GM18511 (cell line): ENCODE results near the gene ADORA1.

Experiments used
- ATAC-seq: cut with Tn5 transposase; IDR thresholded peaks from one replicate; pipeline ENCODE4 v1.9.1; 2021; ENCODE audit warnings: mild to moderate bottlenecking, moderate library complexity; ENCODE audit not compliant: unreplicated experiment

ADORA1 gene

DNA sequence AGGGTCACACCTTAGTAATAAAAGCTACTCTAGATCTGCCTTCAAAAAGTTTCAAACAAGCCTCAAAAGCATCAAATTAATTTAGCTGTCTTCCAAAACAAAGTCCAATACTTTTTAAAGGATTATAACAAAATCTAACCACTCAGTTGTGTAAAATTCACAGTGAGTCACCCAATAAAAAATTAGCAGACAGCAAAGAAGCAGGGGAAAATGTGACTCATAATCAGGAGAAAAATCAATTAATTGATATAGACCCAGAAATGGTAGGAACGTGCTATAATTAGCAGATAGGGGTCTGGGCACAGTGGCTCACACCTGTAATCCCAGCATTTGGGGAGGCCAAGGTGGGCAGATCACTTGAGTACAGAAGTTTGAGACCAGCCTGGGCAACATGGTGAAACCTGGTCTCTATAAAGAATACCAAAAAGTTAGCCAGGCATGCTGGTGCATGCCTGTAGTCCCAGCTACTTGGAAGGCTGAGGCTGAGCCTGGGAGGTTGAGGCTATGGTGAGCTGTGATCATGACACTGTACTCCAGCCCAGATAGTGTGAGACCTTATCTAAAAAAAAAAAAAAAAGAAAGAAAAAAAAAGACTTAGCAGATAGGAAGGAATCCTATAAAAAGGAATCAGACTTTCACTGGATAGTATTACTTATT is 33.6 kb upstream of the ADORA1 start:
- ATAC-seq: no peak

DNA sequence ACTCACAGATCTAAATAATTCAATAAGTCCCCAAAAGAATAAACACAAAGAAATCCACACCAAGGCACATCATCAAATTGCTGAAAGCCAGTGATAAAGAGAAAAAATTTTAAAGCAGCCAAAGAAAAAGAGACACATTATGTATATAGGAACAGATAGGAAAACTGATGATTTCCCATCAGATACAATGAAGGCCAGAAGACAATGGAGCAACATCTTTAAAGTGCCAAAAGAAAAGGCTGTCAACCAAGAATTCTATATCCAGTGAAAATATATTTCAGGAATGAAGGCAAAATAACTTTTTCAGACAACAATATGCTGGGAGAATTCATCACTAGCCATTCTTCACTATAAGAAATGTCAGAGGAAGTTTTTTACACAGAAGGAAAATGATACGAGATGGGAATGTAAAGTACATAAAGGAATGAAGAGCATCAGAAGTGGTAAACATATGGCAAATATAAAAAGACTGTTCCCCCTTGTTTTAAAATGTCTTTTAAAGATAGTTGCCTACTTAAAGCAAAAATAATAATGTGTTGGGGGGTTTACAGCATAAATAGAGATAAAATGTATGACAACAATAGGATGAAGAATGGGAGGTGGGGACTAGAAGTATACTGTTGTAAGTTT is 32.4 kb upstream of the ADORA1 start:
- ATAC-seq: no peak

DNA sequence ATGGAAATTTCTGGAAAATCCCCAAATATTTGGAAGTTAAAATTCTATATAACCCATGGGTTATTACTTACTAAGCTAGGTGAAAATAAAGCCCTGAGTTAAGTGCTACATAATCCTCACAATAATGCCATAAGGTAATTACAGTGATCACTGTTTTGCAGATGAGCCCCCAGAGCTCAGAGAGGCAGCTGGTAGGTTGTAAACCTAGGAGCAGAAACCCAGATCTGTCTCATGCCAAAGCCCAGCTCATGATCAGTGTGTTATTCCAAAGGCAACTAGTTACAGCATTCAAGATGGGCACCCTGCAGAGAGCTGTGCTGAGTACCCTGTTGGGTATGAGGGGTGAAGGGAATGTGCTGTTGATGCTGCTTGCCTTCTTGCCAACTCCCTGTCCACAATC is 31.0 kb upstream of the ADORA1 start:
- no peak for ATAC-seq

DNA sequence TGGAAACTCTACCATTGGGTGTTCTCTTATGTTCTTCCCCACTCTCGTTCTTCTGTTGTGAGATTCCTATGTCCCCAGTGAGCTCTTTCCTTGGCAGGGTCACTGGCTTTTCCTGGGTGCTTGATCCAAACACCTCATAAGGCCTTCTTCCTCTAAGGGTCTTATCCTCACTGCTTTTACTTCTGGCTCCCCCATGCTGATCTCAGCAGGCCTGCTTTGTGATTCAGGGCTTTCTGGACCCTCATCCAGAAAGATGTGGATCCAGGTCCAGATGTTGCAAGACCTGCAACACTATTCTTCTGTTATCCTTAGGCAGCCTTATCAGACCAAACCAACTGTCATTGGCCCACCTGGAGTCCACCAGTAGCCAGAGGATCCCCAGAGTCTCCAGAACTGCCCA is 30.5 kb upstream of the ADORA1 start:
- no peak for ATAC-seq

DNA sequence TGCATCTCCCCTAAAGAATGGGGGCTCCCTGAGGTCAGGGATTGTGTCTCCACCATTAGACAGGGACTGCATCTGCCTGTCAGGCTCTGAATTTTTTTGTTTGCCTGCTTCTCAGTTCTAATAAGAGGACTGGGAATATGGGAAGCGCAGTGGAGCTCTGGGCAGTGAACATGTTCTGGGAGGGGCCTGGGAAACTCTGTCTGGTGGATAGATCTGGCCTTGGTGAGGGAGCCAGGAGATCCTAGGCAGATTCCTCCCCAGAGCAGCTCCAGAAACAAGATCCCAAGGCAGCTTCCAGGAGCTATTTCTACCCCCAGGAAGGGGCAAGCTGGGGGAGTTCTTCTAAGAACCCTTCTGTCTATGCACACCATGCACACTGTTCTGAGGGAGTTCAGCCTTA is 29.1 kb upstream of the ADORA1 start:
- no peak for ATAC-seq

DNA sequence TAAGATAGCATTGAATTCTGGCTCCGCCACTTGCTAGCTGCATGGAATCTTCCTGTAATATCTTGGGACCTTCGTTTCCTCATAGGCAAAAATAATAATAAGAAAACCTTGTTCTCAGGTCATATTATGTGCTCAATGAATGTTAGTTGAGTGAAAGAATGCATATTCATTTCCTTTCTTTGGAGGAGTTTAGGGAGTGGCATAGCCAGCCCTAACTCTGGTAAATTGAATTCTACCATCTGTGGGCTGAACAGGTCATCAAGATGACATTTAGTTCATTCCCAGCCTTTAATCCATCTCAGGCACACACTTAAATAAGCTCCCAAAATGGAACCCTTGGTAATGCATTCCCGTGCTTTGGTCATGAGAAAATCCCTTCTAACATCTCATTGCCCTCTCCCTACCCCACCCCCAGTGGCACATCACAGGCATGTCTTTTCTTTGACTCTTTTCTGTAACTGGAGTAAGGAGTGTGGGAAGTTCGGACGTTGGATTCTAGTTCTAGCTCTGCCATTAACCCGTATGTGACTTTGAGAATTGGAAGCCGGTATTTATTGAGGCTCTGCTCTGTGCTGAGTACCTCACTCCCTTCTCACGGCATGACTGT is 28.5 kb upstream of the ADORA1 start:
- no peak for ATAC-seq

DNA sequence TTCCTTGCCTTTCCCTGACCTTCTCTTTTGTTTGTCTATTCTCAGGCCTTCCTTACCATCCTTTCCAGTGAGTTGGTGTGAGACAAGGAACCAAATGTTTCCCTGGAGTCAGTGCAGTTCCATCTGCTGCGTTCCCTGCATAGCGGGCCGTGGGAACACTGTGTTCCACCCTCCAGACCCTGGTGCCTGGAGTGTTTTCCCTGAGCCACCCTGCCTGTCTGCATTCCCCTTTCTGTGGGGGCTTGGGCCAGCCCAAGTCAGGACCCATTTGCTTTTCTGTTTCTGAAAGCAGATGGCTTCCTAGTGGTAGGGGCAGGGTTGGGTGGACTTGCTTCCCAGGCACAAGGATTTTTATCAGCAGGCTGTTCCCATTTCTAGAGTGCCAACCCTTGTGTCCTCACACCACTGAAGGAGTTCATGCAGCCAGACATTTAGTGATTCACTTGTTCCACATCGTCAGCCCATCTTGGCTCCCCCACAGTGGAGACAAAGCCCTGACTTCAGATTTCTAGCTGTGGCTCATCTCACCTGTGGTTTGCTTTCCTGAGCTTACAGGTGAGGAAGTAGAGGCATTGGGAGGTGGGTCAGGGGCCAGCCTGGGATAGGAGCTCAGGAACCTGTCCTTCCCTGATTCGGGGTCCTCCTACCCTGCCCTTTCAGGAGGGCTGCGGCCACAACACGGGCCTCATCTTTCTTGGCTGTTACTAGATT is 27.6 kb upstream of the ADORA1 start:
- no peak for ATAC-seq

DNA sequence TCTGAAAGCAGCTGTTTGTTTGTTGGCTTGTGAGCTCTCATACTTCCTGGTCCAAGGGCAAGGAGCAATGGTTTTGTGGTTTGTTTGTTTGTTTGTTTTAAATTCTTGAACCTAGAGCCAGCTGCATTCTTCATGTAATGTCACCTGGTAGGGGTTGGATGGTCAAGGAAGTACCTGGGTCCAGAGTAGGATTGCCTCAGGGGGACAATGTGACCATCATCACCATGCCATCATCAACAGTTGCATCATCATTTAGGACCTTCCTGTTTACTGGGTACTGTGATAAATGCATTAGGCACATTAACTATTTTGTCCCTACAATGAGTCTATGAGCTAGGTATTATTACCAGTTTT is 27.0 kb upstream of the ADORA1 start:
- no peak for ATAC-seq

DNA sequence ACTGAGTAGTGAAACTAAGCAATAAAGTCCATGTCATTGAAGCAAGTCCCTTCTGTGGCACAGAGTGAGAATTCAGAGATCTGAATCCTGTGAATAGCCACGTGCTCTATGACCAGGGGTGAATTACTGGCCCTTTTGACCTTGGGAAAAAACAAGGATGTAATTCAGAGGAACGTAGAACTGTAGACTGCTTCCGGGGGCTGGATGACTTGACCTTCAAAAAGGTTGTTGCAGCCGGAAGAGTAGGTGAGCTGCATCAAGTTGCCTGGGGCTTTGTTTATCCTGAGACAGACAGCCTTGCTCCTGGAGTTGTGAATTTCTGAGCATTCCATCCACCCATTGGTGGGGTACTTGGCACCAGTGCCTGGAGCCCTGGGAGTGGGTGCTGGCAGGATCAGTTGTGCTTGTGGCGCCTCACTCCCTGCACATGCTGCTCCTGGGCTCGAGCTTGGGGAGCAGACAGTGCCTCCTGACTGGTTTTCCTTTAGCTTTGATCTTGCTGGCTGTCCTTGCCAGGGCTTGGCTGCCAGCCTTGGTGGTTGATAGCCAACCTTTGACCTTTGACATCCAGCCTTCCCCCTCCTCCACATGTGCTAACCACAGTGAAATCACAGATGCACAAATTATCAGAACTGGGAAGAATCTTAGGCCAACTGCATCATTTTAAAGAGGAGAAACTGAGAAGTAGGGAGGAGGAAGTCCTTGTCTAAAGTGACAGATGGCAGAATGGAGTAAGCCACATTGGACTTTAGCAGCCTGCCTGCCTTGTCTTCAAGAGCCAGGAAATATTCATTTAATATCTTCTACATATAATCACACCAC is 25.5 kb upstream of the ADORA1 start:
- ATAC-seq: no peak

DNA sequence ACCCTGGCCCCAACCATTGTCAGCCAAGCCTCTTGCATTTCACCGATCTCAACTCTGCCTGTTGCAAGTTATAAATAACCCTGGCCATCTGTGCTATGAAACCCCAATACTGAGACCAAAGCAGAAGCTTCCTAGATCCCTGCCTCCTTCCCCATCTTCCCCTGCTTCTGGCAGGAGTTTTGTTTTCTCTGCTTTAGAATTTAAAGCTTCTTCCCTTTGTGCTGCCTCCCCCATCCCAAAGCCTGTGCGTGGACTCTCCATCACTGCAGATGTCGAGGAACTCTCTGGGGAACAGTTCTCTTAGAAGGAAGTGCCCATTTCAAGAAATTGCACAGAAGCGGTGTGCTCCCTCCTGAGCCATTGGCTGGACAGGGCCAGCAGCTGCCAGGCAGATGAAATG is 24.3 kb upstream of the ADORA1 start:
- ATAC-seq: no peak

DNA sequence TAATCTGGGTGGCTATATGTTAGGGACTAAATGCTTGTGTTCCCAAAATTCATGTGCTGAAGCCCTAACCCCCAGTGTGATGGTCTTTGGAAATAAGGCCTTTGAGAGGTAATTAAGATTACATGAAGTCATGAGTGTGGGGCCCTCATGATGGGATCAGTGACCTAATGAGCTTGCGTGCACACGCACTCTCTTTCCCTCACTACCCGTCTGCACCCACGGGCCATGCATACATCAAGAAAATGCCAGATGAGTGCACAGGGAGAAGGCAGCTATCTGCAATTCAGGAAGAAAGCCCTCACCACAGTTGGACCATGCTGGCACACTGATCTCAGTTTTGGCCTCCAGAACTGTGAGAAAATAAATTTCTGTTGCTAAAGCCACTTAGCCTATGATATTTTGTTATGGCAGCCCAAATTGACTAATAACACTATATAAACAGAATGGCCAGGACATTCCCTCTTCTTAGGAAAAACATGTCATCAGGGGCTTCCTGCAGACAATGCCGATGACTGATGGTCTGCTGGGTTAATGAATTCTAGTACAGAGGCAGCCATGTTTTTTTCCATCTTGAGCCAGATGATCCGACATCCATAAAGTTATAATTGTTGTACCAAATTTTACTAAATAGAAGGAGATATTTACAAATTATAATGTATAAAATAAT is 23.6 kb upstream of the ADORA1 start:
- no peak for ATAC-seq

DNA sequence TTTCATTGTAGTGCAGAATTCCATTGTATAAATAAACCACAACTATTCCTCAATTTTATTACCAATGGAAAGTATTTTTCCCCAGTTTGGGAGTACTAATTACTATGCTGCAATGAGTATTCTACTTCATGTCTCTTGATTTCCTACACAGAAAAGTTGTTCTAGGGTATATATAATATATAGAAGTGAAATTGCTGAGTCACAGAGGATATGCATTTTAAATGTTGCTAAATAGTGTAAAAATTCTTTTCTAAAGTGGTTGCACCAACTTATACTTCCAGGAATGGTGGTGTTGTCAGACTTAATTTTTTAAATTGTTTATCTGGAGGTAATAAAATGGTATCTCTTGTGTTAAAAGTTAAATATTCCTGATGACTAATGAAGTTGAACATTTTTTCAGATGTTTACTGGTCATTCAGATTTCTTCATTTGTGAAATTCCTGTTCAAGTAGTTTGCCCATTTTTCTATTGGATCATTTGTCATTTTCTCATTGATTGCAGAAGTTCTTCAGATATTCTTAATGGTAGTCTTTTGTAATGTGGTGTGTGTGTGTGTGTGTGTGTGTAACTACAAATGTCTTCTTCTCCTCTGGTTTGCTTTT is 22.6 kb upstream of the ADORA1 start:
- ATAC-seq: no peak

DNA sequence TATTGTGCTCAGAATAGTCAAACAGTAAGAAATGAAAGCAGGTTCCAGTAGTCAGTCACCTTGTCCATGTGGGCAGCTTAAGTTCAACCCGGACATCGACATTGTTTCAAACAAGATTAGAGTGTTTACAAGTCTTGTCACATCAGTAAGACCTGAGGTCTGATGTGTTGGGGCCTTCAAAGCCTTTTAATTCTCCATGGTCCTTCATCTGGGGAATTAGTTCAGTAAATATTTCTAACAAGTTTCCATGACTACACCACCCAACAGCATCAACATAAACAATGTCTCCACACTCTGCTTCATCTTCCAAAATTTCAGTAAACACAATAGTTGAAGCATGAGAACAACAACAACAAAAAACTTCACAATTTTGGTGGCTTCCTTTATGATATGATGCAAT is 15.1 kb upstream of the ADORA1 start:
- ATAC-seq: no peak

DNA sequence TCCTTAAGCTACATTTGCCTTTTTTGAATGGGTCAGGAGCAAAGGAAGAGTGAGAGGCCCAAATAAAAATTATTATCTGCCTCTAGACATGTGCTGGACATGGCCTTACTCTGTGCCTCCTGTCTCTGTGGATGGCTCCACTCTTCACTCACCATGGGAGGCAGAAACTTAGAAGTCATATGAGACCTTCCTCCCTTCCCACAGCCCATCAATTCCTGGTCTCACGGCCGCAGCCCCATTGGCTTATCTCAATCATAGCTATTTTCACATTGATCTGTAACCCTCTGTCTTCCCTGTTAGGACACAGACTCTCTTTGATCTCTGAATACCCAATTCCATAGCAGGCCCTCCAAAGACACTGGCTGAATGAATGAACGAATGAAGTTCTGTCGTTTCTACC is 14.2 kb upstream of the ADORA1 start:
- no peak for ATAC-seq

DNA sequence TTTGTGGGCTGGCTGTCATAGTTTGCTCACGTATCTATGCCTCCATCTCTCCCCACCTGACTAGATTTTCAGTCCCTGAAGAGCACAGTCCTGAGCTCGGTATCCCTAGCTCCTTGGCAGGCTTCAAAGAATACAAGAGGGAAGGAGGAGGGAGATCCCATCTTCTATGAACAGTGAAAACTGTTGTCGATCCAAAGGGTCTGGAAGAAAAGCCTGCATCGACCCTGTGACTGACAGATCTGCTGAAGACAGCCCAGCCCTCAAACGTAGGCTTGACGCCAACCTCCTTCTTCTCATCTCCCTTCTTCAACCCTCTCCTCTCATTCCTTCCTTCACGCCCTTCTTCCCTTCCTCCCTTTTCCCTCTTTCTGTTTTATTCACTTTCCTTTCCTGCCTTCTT is 13.3 kb upstream of the ADORA1 start:
- no peak for ATAC-seq

DNA sequence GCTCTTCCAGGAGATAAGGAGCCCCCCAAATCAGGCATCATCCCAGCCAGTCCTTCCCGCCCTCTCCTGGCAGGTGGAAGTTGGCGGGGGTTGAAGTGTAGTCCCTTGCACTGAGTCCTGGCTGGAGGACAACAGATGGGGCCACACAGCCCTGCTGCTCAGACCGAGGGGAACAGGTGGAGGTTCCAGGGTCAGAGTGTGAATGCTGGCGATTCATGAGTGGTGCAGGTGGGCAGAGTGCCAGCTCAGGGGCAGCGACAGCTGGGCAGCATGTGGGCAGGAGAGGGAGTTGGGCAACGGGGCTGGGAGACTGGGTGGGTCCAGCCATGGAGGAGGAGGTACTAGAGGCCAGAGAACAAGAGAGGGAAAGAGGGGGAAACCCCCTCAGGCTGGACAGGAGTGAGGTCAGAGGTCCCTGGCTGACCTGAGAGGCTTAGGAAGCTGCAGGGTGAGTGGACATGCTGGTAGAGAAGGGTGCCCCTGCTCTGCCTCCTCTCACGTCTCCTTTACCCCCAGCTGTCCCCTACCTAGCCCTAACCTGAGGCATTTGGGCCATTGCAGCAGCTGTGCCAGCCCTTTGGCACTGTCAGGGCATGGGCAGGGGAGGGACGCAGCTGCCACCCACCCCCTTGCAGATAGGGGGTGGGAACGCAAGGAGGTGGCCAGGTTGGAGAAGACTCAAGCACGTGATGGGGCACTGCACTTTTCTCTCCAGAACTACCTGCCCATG is 11.3 kb upstream of the ADORA1 start:
- ATAC-seq: no peak

DNA sequence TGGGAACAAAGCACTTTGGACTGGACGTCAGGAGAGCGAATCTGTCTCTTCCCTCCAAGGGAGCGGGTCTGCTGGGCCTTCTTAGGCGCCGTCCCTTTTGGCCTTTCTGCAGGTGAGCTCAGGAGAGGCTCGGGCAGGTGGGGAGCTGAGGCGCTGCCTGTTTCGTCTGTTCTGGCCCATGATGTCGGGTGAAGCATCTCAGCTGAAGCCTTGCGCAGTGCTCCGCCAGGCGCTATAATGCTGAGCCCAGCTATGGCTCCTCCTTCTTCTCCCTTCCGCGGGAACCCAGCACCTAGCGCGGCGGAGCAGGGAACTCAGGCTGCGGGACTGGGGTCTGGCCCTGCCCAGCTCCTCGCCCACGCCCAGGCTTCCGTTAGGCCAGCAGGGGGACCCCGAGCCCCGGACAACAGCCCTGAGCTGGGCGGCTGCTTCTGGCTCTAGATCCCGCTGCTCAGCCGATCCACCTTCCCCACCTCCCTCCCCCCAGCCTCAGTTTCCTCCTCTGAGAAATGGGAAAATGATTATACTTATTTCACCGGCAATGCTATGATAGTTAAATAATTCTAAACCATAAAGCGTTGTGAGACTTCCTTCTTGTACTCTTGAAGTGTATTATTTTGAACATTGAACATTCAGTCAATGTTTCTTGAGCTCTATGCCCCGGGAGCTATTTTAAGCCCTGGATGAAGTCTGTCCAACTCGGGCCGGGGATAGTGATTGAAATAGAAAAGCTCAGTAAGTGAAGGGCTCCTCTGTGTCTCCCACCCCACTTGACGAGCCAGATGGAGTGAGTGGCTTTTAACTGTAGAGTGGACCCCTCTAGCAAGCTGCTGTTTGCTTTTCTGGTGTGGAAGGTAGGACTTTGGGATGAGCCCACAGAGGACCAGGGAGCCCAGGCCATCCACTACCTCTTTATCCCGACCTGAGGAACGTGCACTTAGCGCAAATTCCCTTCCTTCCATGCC is 9.6 kb upstream of the ADORA1 start:
- no peak for ATAC-seq

DNA sequence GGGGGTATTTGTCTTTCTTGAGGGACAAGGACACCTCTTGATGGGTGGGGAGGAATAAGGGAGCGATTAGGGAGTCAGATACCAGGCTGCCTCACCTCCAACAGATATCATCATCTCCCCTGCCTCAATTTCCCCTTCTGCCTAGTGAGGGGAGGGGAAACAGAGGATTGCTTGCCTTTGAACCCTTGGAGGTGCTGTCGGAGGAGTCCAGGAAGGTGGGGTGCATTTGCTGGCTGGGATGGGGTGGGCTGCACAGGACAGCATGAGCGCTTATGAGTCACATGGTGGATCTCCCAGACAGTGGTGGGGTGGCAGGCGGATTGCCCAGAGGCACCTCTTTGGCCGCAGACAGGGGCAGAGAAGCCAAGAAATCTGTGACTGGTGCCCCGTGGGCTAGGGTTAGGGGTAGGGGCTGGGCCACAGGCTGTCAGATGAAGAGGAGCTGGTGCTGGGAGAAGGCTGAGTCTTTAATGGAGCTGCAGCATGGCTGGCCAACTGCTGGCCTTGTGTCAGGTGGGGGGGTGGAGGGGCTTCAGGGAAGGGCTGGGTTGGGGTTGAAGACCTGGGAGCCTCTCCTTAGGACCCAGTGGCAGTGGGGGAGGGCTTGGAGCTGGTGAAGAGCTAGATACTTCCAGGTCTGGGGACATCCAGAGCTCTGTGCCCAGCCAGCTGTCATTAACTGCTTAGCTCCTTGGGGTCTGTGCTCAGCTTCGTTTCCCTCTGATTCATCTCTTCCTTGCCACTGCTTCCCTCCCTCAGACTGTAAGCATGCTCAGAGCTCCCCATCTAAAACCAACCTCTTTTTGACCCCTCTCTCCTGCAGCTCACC is 7.0 kb upstream of the ADORA1 start:
- ATAC-seq: no peak
